Fibroblast of skin of left biceps (primary cell): ENCODE results near the gene INAFM1.

Experiments used
- DNase-seq, 2 experiments: peaks; one replicate each; pipeline ENCODE4 v3.0.0-alpha.2; 2013; ENCODE audit warnings: low read depth in 2 of 2

The INAFM1 gene

GRCh38 chr19:47309608-47310007 lies 34.9 kb downstream of the INAFM1 start, which contains the start of gene C5AR1:
Gene C5AR1, plus strand, starts transcription at chr19:47309861. Its CDS starts 35 bp downstream, at chr19:47309896.
- DNase-seq: no peak

- no peak for DNase-seq
Measured at GRCh38 chr19:47310323-47310722, 35.6 kb downstream of the INAFM1 start.

GRCh38 chr19:47310819-47311218 lies 36.1 kb downstream of the INAFM1 start:
- no peak for DNase-seq

GRCh38 chr19:47312366-47313006 lies 37.8 kb downstream of the INAFM1 start:
- DNase-seq: no peak

GRCh38 chr19:47313754-47314295 lies 39.1 kb downstream of the INAFM1 start:
- DNase-seq: no peak

- peak; percentile 52 to 59 for DNase-seq
Measured at GRCh38 chr19:47315125-47315821, 40.6 kb downstream of the INAFM1 start.

- no peak for DNase-seq
Measured at GRCh38 chr19:47316513-47316912, 41.8 kb downstream of the INAFM1 start.

GRCh38 chr19:47319923-47320871 lies 45.5 kb downstream of the INAFM1 start:
- no peak for DNase-seq

GRCh38 chr19:47321630-47322029 lies 46.9 kb downstream of the INAFM1 start:
- no peak for DNase-seq

- DNase-seq: no peak
Measured at GRCh38 chr19:47322058-47322457, 47.4 kb downstream of the INAFM1 start.

- no peak for DNase-seq
Measured at GRCh38 chr19:47323409-47323808, 48.7 kb downstream of the INAFM1 start.

- DNase-seq: no peak
Measured at GRCh38 chr19:47323872-47324271, 49.2 kb downstream of the INAFM1 start.

GRCh38 chr19:47324502-47324901 lies 49.8 kb downstream of the INAFM1 start:
- DNase-seq: no peak
